Erythroblast (primary cell): ENCODE data around the gene POLR1E.

Experiments used
- GATA1 ChIP-seq: IDR thresholded peaks from 2 replicates; pipeline ENCODE4 v1.6.1; 2011; ENCODE audit warnings: low read depth, mild to moderate bottlenecking, control low read depth, low read length, moderate library complexity
- POLR2A ChIP-seq: IDR thresholded peaks from 2 replicates; pipeline ENCODE4 v1.6.1; 2011; ENCODE audit warnings: mild to moderate bottlenecking, low read length

- TF ChIP-seq POLR2A (no peak), GATA1 (no peak)
These were observed 35.7 kb upstream of the POLR1E start for GRCh38 chr9:37449862-37450632.
